Tibial nerve (tissue), 4 donors: ENCODE measurements around the gene ZBTB11. TPM values are rescaled to one million over a fixed set of nuclear protein-coding genes. Genes with fewer than 3 reads are reported as not detected.
A peak's percentile ranks its signal among the peaks of the same experiment; 100 is the strongest.
"Not testable (repeated sequence)": the region's sequence is repeated elsewhere in the genome, so short reads cannot be mapped to it uniquely, and the experiment has no call there.

Source experiments
- DNase-seq, 2 donors: peaks; one replicate each; pipeline ENCODE4 v3.0.0-alpha.2; 2019; ENCODE audit warnings: low spot score in 2 of 2
- H3K27ac ChIP-seq, 4 donors: fragments of 200-600 bp; sonication (generic) in 3 of 4; one replicate each; pipeline ENCODE4 v1.5.1; 2017 to 2019; ENCODE audit warnings: mild to moderate bottlenecking in 1 of 4
- H3K27me3 ChIP-seq, 2 donors: fragments of 200-600 bp; sonication (generic) in 1 of 2; one replicate each; pipeline versions ENCODE4 v1.5.1 to v1.6.0; 2017 to 2019
- H3K36me3 ChIP-seq, 3 donors: fragments of 200-600 bp; sonication (generic); one replicate each; pipeline ENCODE4 v1.5.1; 2018 to 2019
- H3K4me1 ChIP-seq, 4 donors: fragments of 200-600 bp; sonication (generic) in 3 of 4; one replicate each; pipeline ENCODE4 v1.5.1; 2017 to 2019
- H3K4me3 ChIP-seq, 4 donors: fragments of 200-600 bp; sonication (generic) in 3 of 4; one replicate each; pipeline ENCODE4 v1.5.1; 2017 to 2019; ENCODE audit warnings: mild to moderate bottlenecking in 1 of 4, moderate library complexity in 1 of 4
- H3K9me3 ChIP-seq, 4 donors: fragments of 200-600 bp; sonication (generic) in 3 of 4; one replicate each; pipeline ENCODE4 v1.5.1; 2017 to 2019
- EP300 ChIP-seq, 2 donors: sonication (generic); formaldehyde crosslinking; IDR thresholded peaks; one replicate each; pipeline ENCODE4 v1.6.1; 2017; ENCODE audit warnings: antibody characterized with exemption in 2 of 2, mild to moderate bottlenecking in 1 of 2
- POLR2A ChIP-seq, 2 donors: fragments of 450-650 bp; IDR thresholded peaks; one replicate each; pipeline ENCODE4 v1.6.1; 2017; ENCODE audit warnings: antibody characterized with exemption in 2 of 2, mild to moderate bottlenecking in 2 of 2, moderate library complexity in 2 of 2
- WGBS, 2 donors: methylation state at CpG; one replicate each; pipeline ENCODE4 v1.1.5; 2018; 5-methylcytosine and 5-hydroxymethylcytosine counted together
- total RNA-seq, 4 donors: library from RNA; depleted of rRNA; stranded (reverse); fragments of >200 nt; gene quantifications; one replicate each; pipeline ENCODE4 v1.1.0, GENCODE V29; 2016
- TF ChIP-seq, protein P1 (sequence below), 5 experiments: fragments of 200-600 bp in 3 of 5; fragments of 450-650 bp in 2 of 5; sonication (generic) in 3 of 5; IDR thresholded peaks; one replicate each; pipeline ENCODE4 v1.5.1; 2016 to 2019; ENCODE audit warnings: antibody characterized with exemption in 5 of 5, mild to moderate bottlenecking in 3 of 5, moderate library complexity in 2 of 5

ZBTB11 gene
- total RNA-seq, 4 donors from 2014 or later: 18.3 to 20.5 (median 19.6) TPM

DNA sequence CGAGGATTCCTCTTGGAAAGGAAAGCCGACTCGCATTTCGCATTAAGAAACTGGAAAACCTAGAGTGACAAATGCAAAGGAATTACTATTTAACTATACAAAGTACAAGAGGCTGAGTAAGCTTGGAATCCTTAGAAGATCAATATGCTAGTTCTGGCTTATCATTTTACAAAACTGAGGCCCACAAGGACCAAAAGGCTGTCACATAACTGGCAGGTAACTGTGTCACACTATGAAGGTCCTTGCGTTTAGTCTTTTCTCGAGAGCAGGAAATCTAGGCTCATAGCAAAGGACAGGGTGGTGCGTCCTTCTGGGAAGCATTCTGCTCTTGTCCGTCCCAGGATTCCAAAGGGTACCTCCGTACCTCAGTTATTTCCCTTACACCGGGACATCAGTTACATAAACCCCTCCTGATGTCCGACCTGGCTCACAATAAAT, 9.0 kb upstream of the ZBTB11 start:
- no peak for DNase-seq
- TF ChIP-seq, protein P1, sequence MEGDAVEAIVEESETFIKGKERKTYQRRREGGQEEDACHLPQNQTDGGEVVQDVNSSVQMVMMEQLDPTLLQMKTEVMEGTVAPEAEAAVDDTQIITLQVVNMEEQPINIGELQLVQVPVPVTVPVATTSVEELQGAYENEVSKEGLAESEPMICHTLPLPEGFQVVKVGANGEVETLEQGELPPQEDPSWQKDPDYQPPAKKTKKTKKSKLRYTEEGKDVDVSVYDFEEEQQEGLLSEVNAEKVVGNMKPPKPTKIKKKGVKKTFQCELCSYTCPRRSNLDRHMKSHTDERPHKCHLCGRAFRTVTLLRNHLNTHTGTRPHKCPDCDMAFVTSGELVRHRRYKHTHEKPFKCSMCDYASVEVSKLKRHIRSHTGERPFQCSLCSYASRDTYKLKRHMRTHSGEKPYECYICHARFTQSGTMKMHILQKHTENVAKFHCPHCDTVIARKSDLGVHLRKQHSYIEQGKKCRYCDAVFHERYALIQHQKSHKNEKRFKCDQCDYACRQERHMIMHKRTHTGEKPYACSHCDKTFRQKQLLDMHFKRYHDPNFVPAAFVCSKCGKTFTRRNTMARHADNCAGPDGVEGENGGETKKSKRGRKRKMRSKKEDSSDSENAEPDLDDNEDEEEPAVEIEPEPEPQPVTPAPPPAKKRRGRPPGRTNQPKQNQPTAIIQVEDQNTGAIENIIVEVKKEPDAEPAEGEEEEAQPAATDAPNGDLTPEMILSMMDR (IDR thresholded peaks at IDR 0.05): no peak
- Histone ChIP-seq H3K27ac (peak overlapping the region; percentile 85 to 95 (median 92)), H3K27me3 (no peaks in the 10 kb centered on the region), H3K9me3 (no peaks in the 10 kb centered on the region), H3K4me1 (peaks cover 3 to 47% (median 26%) of the 10 kb centered on the region in 4 donors), H3K36me3 (peaks cover 0 to 48% (median 12%) of the 10 kb centered on the region in 3 donors), H3K4me3 (peak overlapping the region; percentile 56 to 70 (median 64))
- WGBS, 2 donors: 4 to 5% methylated on average over 11 of the region's 11 CpGs

DNA sequence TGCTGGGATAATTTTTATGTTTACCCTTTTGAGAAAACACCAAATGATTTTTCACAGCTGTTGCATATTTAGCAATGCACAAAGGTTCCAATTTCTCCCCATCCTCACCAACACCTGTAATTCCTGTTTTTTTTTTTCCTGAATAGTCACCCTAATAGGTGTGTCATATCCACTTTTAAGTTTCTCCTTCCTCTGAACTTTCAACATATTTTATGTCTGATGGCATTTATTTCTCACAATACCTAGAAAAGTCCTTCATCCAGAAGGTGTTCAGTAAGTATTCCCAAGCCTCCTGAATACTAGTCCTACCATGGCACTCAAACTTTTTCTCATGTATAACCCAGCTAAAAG, 8.1 kb upstream of the ZBTB11 start:
- Histone ChIP-seq H3K4me3 (peak overlapping the region; percentile 56 to 70 (median 64)), H3K27ac (peak overlapping the region in 3 of 4 donors; percentile 91 to 95 (median 94)), H3K4me1 (peaks cover 3 to 47% (median 26%) of the 10 kb centered on the region in 4 donors), H3K36me3 (peaks cover 0 to 57% (median 18%) of the 10 kb centered on the region in 3 donors), H3K27me3 (no peaks in the 10 kb centered on the region), H3K9me3 (no peaks in the 10 kb centered on the region)
- no peak for DNase-seq
- no peak for TF ChIP-seq EP300 (IDR thresholded peaks at IDR 0.05)

DNA sequence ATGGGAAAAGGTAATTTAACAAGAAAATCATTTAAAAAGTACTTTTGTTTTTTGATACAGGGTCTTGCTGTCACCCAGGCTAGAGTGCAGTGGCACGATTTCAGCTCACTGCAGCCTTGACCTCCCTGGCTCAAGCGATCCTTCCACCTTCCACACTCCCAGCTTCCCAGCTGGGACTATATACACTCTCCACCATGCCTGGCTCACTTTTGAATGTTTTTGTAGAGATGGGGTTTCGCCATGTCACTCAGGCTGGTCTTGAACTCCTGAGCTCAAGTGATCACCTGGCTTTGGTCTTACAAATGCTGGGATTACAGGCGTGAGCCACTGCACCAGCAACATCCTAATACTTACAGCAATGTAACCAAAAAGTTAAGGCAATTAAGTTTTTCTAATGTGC, 3.5 kb upstream of the ZBTB11 start:
- Histone ChIP-seq H3K9me3 (no peaks in the 10 kb centered on the region), H3K36me3 (peaks cover 0 to 72% (median 18%) of the 10 kb centered on the region in 3 donors), H3K27ac (no peak overlapping the region), H3K4me3 (no peak overlapping the region), H3K27me3 (no peaks in the 10 kb centered on the region), H3K4me1 (peaks cover 0 to 44% (median 32%) of the 10 kb centered on the region in 4 donors)
- TF ChIP-seq EP300 (IDR thresholded peaks at IDR 0.05) (no peak), POLR2A (IDR thresholded peaks at IDR 0.05) (no peak)
- TF ChIP-seq, protein P1 (IDR thresholded peaks at IDR 0.05): no peak
- WGBS, 2 donors: 95 to 97% methylated on average over 4 of the region's 4 CpGs
- no peak for DNase-seq

DNA sequence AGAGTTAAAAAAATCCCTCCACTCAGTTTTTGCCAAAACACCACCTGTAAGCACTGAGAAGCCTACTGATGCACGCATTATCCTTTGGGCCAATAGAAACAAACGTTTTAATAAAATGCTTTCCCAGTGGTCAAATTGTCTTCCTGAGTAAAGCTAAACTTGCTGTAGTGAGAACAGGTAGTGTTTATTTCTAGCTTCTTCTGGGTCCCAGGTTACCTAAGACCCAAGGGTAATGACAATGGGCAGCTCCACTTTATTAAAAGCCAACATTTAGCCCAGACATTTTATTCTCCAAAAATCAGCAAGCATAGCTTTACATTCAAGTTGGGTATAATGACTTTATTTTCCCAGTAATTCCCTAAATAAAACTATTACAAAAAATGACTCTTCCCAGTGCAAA, 1.9 kb upstream of the ZBTB11 start:
- not testable (repeated sequence) for H3K4me3 ChIP-seq, H3K9me3 ChIP-seq, H3K27ac ChIP-seq, H3K27me3 ChIP-seq, DNase-seq
- WGBS, 2 donors: 60 to 71% methylated on average over 2 of the region's 2 CpGs
- Histone ChIP-seq H3K36me3 (peaks cover 0 to 55% (median 14%) of the 10 kb centered on the region in 3 donors), H3K4me1 (peaks cover 0 to 42% (median 24%) of the 10 kb centered on the region in 4 donors)

DNA sequence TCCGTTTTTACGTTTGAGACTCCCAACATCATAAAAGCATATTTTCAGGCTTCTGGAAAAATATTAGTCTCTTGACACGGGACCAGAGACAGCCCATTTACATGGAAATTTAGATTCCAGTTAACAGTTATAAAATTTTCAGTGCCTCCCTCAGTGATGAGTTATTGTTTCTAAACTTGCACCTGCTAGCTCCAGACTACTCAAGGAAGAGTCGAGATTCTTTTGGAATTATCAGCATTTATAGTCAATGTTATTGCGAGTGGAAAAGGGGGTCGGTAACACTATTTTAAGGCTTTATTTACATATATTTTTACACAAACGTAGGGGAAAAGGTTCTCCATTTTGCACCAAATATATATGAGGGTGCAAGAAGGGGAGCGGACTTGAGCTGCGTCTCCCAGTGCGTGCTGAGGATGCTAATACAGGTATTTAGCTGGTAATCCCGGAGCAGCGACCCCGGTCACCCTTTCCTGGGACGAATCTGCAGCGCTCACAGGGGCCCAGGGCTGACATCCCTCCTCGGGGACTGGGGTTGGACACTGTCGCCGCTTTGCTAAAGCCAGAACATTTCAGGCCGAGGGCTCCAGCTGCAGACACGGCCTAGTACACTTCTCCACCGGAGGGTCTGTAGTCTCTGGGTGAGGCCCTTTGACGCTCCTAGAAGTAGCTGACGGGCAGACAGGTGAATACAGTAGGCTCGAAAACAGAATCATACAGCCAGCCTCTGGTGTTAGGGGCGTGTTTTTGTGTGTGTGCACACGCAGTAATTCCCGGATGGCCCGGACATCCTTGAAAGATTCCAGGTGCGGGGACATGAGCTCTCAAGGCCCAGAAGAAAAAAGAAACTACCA, 729 bp upstream of the ZBTB11 start:
- H3K27ac ChIP-seq: peak overlapping the region; percentile 89 to 98 (median 96)
- peaks cover 0 to 36% (median 19%) of the 10 kb centered on the region in 4 donors for H3K4me1 ChIP-seq
- no peaks in the 10 kb centered on the region for H3K27me3 ChIP-seq
- WGBS, 2 donors: 49 to 56% methylated on average over 29 of the region's 29 CpGs
- peaks cover 0 to 45% (median 14%) of the 10 kb centered on the region in 3 donors for H3K36me3 ChIP-seq
- H3K4me3 ChIP-seq: peak overlapping the region; percentile 4 to 94 (median 84)
- DNase-seq: no peak
- H3K9me3 ChIP-seq: no peaks in the 10 kb centered on the region
- no peak for TF ChIP-seq POLR2A (IDR thresholded peaks at IDR 0.05)
- no peak for TF ChIP-seq EP300 (IDR thresholded peaks at IDR 0.05)
- TF ChIP-seq, protein P1 (IDR thresholded peaks at IDR 0.05): no peak

DNA sequence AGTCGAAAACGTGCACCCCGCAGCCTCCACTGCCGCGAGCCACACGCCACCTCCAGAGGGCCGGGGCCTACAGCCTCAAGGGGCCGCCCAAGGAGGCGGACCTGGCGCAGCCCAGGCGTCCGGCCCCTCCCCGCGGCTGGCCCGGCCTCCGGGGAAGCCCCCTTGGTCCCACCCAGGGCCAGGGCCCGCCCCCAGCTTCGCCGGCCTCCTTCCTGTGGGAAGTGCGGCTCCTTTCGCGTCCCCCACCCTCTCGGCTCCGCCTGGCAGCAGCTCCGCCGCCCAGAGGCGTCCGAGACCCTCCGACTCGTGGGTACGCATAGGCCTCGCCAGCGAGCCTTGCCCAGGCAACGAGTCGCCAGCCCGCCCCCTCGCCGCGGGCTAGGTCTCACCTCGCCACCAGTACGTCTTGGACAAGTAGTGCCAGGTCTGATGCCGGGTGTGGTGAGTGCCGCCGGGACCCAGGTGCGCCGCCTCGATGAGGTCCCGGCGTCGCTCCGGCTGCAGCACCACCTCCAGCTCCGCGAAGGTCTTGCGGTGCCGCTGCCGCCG, 642 bp downstream of the ZBTB11 start:
- peak in 1 of 2 donors; percentile 70 for TF ChIP-seq EP300 (IDR thresholded peaks at IDR 0.05)
- TF ChIP-seq POLR2A (IDR thresholded peaks at IDR 0.05): peak; percentile 6 to 76
- TF ChIP-seq, protein P1 (IDR thresholded peaks at IDR 0.05): peak in 2 of 5 experiments; percentile 34 to 44
- peak; percentile 78 to 84 for DNase-seq
- WGBS, 2 donors: 0% methylated on average over 56 of the region's 57 CpGs; no CpG with 5 or more reads in 1 of the 2 donors
- H3K4me3 ChIP-seq: peak overlapping the region; percentile 79 to 99 (median 91)
- no peaks in the 10 kb centered on the region for H3K27me3 ChIP-seq
- peaks cover 0 to 36% (median 5%) of the 10 kb centered on the region in 3 donors for H3K36me3 ChIP-seq
- H3K27ac ChIP-seq: peak overlapping the region; percentile 89 to 98 (median 96)
- no peaks in the 10 kb centered on the region for H3K9me3 ChIP-seq
- H3K4me1 ChIP-seq: peaks cover 0 to 38% (median 19%) of the 10 kb centered on the region in 4 donors
